ENCODE measurements around the gene AANAT.

Gene AANAT

GRCh38 chr17:76491271-76492122 lies 24.1 kb downstream of the AANAT start:
- no peak for DNase-seq

- no peak for DNase-seq
Measured at GRCh38 chr17:76492123-76492988, 25.0 kb downstream of the AANAT start.

DNA sequence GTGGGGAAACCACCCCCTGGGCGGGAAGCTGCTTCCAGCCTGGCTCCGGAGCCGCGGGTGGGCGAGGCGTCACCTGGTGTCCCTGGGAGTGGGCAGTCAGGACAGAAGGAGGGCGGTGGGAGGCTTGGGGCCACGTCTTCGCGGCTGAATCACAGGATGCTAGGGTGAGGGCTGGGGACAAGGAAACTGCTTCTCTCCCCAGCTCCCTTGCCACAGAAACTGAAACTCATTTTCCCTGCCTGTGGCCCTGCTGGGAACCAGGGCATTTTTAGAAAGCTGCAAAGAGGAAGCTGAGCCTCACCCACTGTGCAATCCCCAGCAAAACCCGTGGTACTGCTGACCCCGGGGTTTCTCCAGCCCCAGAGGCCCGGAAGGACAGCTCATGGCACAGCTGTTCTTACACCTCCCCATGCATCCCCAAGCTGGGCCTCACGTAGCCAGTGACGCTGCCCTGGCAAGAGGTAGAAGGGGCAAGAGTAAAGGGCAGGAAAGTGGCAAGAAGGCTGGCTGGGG lies 25.6 kb downstream of the AANAT start:
- peak; percentile 44 for DNase-seq

GRCh38 chr17:76493505-76494167 lies 26.2 kb downstream of the AANAT start:
- no peak for DNase-seq

DNA sequence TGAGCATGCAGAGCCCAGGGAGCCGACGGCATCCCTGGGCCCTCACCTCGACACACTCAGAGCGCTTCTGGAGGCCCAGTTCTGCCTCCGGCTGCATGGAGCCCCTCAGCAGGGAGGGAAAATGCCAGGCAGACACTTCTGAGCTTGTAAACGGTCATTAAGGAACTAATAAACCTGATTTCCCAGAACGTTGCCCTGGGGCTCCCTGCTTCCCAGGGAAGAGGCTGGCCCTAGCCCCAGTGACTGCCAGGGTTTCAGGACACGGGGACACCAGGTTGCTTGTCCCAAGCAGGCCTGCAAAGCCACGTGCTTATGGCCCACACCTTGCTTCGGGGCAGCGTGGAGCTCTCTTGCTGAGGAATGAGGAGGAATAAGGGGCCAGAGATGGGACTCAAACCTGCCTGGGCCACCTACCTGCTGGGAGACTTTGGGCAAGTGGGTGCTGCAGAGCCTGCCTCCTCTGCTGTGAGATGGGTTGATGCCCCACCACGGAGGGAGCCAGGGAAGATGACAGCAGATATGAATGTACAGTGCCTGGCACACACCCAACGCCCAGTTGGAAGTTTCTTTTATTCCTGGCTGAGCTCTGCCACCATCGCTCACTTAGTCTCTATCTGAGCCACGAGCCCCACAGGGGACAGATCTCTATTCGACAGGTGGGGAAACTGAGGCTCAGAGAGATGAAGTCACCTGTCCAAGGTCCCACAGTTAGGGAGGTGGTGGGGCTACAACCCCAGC lies 28.4 kb downstream of the AANAT start:
- no peak for DNase-seq

DNA sequence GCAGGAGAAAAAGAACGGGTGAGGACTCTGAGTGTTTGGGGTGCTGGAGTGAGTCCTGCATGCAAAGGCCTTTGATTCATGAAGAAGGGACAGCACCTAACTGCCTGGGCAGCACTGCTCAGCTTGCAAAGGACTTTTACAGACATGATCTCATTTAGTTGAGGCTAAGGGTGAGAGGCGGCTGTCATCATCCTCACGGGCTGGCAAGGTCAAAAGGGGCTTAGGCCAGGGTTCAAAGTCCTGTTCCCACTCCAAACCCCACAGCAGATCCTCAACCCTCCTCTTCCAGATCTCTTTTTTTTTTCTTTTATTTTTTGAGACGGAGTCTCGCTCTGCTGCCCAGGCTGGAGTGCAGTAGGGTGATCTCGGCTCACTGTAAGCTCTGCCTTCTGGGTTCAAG lies 29.1 kb downstream of the AANAT start:
- DNase-seq = no peak

GRCh38 chr17:76497699-76497978 lies 30.2 kb downstream of the AANAT start:
- DNase-seq = no peak

GRCh38 chr17:76497979-76498875 lies 30.8 kb downstream of the AANAT start:
- peak; percentile 76 for DNase-seq

DNA sequence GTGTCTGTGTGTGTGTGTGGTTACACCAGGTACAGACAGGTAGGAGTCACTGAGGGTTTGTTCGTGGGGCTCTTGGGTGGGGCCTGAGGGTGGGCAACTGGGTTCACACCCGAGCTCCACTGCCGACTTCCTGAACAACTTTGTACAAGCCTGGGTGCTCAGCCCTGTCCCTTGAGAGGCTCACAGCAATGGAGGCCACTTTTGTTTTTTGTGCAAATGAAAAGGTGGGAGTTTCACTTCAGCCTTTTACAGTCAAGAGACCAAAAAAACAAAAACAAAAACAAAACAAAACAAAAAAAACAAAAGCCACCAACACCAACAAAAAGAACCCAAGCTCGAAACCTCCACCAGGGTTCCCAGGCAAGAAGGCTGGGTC lies 31.5 kb downstream of the AANAT start:
- no peak for DNase-seq

DNA sequence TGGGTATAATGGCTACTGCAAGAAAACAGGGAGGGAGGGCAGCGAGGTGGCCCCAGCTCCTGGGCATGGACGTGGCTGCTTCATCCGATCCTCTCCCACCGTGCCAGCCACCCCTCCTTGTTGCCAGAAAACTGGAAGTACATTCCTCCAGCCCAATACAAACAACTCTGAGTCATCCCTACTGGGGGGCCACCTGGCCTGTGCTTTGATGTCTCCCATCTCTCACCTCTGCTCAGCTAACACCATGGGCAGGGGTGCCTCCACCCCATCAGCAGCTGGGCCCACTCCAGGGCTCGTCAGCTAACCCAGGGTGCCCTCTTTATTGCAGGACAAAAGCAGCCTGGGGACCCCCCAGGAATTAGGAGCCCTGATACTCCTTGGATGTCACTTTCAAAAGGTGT lies 31.9 kb downstream of the AANAT start:
- no peak for DNase-seq

DNA sequence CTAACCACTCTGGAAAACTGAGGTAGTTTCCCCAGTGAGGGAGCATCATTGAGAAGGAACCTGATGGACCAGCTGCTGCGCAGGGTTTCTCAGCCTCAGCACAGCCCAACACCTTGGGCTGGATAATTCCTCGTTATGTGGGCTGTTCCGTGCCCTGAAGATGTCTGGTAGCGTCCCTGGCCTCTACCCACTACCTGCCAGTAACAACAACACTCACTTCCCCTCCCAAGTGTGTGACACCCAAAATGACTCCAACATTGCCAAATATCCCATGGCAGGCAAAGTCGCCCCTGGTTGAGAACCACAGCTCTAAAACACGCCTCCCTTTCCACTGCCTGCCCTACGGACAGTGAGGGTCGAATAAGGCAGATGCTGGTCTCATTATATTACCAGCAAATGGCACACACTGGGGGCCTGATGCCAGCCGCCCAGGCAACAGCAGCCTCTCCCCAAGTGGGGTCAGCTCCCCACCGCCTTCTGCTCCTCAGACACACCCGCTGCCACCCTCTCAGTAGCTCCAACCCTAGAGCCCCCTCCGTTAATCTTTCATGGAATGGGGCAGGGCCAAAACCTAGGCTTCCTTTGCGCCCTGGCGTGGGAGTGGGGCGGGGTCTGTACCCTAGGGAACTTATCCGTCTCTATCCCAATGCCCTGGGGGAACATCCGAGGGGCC lies 32.8 kb downstream of the AANAT start:
- no peak for DNase-seq

DNA sequence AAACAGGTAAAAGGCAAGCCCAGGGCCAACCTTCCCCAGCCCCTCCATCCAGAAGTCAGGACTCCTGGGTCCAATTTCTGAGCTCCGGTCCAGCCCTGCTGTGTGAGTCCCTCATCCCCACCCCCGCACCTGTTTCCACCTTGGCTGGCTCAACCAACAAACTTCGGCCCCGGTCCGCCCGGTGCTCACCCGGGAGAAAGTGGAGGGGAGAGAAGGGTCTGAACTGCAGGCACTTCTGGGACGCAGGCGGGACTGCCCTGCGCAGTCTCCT lies 33.3 kb downstream of the AANAT start:
- DNase-seq = no peak

- DNase-seq = peak; percentile 23
Measured at GRCh38 chr17:76501018-76501826, 33.8 kb downstream of the AANAT start, which contains the start of gene RHBDF2. RHBDF2 (minus strand) TSS chr17:76501423; CDS start chr17:76481524, 19,899 bp downstream.

DNA sequence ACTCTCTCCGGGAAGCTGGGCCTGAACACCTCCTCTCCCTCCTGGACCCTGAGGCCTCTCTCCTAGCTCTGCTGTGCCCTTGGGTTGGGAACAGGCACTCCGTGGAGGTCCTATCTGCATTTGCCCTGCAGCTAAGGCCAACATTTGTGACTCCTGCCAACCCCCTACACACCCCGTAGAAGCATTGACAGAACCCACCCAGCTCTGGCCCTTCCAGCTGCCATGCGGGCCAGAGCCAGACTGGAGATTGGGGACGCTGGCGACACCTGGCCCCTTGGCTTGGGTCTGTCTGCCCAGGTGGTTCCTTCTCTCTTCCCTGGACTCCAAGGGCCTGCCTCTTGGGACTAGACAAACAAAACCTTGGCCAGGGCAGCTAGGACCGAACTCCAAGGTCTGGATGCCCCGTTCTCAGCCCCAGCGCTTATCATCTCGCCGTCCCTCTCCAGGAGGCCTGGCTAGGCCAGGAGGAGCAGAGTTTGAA lies 34.5 kb downstream of the AANAT start:
- no peak for DNase-seq

GRCh38 chr17:76502341-76503211 lies 35.2 kb downstream of the AANAT start:
- DNase-seq = no peak

- no peak for DNase-seq
Measured at GRCh38 chr17:76504117-76504516, 36.7 kb downstream of the AANAT start.

GRCh38 chr17:76506408-76507345 lies 39.3 kb downstream of the AANAT start:
- DNase-seq = peak; percentile 73

Measured in T1000 (cell line).